ENCODE measurements around the gene HAUS1.
"Not testable (repeated sequence)": the region's sequence is repeated elsewhere in the genome, so short reads cannot be mapped to it uniquely, and the experiment has no call there.

HAUS1 gene

GRCh38 chr18:46160050-46160798, 56.0 kb downstream of the HAUS1 start:
- no peak for DNase-seq

DNA sequence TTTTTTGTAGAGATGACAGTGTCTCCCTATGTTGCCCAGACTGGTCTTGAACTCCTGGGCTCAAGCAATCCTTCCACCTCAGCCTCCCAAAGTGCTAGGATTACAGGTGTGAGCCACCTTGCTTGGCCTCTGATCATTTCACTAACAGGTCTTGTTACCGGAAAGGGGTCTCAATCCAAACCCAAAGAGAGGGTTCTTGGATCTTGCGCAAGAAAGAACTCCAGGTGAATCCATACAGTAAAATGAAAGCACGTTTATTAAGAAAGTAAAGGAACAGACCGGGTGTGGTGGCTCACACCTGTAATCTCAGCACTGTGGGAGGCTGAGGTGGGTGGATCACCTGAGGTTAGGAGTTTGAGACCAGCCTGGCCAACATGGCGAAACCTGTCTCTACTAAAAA, 56.7 kb downstream of the HAUS1 start:
- DNase-seq = not testable (repeated sequence)

GRCh38 chr18:46161703-46162396, 57.7 kb downstream of the HAUS1 start:
- no peak for DNase-seq

DNA sequence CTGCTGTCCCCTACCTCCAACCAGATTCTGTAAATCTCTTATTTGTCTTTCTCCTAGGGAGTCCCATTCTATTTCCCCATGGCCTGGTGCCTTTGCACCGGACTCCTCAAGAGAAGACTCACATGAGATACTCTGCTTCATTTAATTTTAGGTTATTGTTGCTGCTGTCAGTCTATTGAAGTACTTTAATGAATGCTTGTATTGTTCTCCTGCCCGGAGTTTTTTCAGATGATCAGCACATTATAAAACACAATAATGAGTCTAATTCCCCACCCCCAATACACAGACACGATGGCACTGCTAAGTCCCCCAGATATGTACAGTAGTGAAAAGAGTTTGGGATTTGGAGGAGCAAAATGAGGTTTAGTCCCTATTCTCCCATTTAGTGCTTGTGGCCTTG, 58.9 kb downstream of the HAUS1 start:
- no peak for DNase-seq

GRCh38 chr18:46163941-46164499, 59.8 kb downstream of the HAUS1 start:
- DNase-seq = no peak

DNA sequence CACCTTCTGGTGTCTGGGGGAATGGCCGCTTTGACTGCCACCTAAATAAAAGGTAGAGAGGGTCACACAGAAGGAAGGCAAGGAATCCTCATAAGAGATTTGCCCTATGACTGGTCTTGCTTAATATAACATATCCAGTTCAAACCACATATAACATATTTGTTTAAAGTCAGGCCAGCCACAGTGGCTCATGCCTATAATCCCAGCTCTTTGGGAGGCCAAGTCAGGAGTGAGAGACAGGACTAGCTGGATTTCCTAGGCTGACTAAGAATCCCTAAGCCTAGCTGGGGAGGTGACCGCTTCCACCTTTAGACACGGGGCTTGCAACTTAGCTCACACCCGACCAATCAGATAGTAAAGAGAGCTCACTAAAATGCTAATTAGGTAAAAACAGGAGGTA, 60.3 kb downstream of the HAUS1 start:
- DNase-seq = not testable (repeated sequence)

- DNase-seq = no peak
These were observed 60.7 kb downstream of the HAUS1 start for GRCh38 chr18:46164920-46165319.

- DNase-seq = no peak
These were observed 62.2 kb downstream of the HAUS1 start for GRCh38 chr18:46166261-46166970.

DNA sequence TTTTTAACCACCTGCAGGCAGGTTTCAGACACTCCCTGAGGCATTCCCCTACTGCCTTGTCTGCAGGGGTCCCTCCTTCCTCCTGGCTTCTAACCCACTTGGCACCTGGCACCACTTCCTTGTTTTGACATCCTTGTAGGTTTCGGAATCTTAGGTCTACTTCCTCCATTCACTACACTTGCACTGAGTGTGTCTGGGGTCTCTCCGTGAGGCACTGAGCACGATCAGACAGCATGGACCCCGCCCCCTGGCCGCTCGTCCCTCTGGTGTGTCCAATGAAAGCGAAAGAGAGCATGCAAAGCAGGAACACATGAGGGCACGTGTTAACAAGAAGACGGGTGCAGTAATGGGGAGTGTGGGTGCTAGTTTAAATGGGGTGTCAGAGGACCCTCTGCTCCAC, 63.8 kb downstream of the HAUS1 start:
- DNase-seq = no peak

DNA sequence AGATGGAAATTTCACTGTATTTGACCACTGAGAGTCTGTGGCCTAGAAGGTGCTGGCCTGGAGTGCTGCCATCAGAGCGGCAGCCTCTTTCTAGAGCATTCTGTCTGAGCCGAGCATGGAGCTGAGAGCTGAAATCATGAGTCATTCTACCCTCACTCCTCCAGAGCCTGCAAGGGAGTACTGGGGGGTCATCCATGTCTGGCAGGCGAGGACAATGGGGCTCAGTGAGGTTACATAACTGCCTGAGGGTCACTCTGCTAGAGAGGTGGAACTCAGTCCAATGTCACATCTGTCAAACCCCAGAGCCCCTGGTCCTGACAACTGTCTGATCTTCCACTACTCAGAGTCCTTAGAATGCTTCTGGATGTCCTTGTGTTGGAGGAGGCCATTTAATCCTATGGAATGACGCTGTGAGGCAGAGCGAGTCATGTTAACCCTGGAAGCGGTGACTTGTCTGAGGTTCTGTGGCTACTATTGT, 65.3 kb downstream of the HAUS1 start:
- DNase-seq = no peak

DNA sequence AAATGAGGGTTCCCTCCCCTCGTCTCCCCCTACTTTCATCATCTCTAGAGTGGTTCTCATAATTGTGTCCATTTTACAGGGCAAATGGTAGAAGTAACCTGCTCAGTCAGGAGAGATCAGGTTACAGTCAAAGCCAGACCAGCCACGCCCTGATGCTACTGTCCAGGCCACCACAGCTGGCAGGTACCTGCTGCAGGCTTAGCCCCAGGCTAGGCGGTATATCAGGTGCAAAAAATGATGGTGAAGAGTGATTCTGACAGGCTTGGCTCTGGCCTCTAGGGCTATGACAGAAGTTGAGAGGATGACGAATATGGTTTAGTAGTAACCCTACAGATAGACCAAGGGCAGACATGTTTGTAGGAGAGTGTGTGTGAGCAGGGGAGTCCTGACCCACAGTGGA, 67.1 kb downstream of the HAUS1 start:
- DNase-seq = no peak

DNA sequence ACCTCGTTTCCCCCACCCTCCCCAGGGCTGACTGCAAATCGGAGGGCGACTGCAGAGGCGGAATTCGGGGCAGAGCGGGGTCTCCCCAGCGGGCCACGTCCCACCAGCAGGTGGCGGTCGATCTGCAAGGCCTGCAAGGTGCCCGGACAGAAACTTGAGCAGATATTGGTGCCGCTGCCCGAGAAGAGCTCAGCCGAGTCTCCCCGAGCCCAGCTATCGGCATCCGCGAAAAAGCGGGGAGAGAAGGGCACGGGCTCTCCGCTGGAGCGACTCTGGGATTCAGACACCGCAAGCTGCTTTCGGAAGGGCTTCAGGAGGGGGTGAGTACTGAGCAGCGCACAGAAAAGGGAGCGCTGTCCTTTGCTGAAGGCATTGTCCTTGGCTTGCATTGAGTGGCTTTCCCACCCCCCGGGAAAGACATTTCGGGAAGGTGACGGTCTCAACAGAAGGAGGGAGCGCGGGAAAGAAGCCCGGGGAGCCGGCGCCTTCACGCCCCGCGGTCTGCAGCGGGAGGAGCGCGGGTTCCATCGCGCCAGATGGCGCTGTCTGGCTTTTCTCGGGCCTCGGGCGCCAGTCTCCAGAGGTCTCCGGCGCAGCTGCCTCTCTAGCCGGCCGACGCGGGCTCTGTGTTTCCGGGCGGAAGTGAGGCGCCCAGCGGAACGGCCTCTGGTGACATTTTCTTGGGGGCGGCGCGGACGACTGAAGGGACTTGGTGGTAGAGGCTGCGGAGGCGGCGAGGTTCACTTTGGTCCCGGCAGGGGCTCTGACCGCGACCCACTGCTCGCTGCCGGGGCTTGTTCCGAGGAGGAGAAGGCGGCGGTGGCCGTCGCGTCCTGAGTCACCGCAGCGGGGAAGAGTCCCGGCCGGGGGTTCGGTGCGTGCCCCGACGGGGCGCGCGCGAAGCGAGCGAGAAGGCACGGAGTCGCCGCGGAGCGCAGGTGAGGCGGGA, 69.5 kb downstream of the HAUS1 start:
- DNase-seq = peak; percentile 68 to 84

DNA sequence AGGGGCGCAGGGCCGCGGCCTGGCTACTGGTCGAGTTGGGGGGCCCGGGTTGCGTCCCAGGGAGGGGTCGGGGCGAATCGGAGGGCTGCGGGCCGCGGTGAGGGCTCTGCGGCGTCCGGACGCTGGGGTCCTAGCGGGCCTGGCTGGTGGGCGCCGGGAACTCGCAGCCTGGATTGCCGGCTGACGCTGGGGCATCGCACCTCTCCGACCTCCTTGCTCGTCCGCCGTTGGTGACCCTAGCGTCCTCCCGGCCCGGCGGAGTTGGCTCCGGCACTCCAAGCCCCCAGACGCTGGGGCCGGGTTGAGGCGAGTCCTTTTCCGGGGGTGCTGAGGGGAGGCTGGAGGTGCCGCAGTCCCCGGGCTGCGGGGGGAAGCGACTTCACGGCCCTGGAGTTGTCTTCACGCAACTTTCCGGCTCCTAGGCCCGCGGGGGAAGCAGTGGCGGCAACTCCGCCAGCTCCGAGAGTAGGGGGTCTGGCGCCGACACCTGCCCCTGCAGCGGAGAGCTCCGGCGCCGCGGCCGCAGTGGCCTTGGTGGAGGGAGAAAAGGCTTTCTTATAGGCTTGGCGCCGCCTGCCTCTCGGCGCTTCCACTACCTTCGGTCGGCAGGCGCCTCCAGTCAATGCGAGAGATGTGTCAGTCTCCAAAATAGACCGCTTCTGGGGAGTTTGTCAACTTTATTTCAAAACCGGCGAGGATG, 70.3 kb downstream of the HAUS1 start:
- DNase-seq = peak in 1 of 2 experiments; percentile 2

GRCh38 chr18:46176001-46176400, 71.8 kb downstream of the HAUS1 start:
- no peak for DNase-seq

Data from NCI-H1930 (cell line).